Activated naive CD4-positive, alpha-beta T cell treated with anti-CD3 and anti-CD28 coated beads, Interleukin-2, amount 10 ng/mL, durations not matched to agents 7 days and 5 days (primary cell): ENCODE data around the gene ZNF337.
A peak's percentile ranks its signal among the peaks of the same experiment; 100 is the strongest.
"Not testable (repeated sequence)": the region's sequence is repeated elsewhere in the genome, so short reads cannot be mapped to it uniquely, and the experiment has no call there.

ENCODE experiments used
- CTCF ChIA-PET: fragments of 350-600 bp; sonication (Branson Sonifier 250); formaldehyde crosslinking; loops from one replicate; lab custom pipeline; 2021; ENCODE audit warnings: antibody characterized with exemption; lab: Charles Lee
- DNase-seq: peaks from one replicate; pipeline ENCODE4 v3.0.0-alpha.2; 2020
- H3K27ac Mint-ChIP-seq: one replicate; pipeline ENCODE4 v1.8.0; 2021; ENCODE audit warnings: mild to moderate bottlenecking, moderate library complexity, mixed read lengths
- H3K27me3 Mint-ChIP-seq: one replicate; pipeline ENCODE4 v1.8.0; 2021; ENCODE audit warnings: mild to moderate bottlenecking, mixed read lengths
- H3K36me3 Mint-ChIP-seq: one replicate; pipeline ENCODE4 v1.8.0; 2021; ENCODE audit warnings: mixed read lengths
- H3K4me1 Mint-ChIP-seq: one replicate; pipeline ENCODE4 v1.8.0; 2021; ENCODE audit warnings: mixed read lengths
- H3K4me3 Mint-ChIP-seq: one replicate; pipeline ENCODE4 v1.8.0; 2021; ENCODE audit warnings: mild to moderate bottlenecking, moderate library complexity, mixed read lengths
- H3K9me3 Mint-ChIP-seq: one replicate; pipeline ENCODE4 v1.8.0; 2021; ENCODE audit warnings: mixed read lengths

ZNF337 gene

GRCh38 chr20:25707695-25708094 lies 11.0 kb upstream of the ZNF337 start:
- Mint-ChIP-seq H3K36me3 (peaks cover 49% of the 10 kb centered on the region), H3K27me3 (peaks cover 4% of the 10 kb centered on the region), H3K27ac (no peak overlapping the region), H3K9me3 (peaks cover 48% of the 10 kb centered on the region), H3K4me1 (peaks cover 33% of the 10 kb centered on the region), H3K4me3 (no peak overlapping the region)
- CTCF ChIA-PET: interaction anchor here (0.7 kb wide), 1 partner anchor 644 kb away, joined by 3 read pairs; no protein-coding TSS in a partner anchor
- DNase-seq: no peak

DNA sequence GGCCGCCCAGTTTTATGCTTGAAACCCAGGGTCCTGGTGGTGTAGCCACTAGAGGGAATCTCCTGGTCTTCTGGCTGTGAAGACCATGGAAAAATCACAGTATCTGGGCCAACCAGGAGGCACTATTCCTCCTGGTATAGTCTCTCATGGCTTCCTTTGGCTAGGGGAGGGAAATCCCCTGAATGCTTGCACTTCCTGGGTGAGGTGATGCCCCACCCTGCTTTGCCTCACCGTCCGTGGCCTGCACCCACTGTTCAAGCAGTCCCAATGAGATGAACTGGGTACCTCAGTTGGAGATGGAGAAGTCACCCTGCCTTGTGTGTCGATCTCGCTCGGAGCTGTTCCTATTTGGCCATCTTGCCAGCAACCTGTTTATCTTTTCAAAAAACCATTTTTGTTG lies 10.1 kb upstream of the ZNF337 start:
- H3K27ac Mint-ChIP-seq: peak overlapping the region; percentile 65
- H3K9me3 Mint-ChIP-seq: peaks cover 48% of the 10 kb centered on the region
- no peak overlapping the region for H3K4me3 Mint-ChIP-seq
- CTCF ChIA-PET: no interaction called here
- peak; percentile 51 for DNase-seq
- peaks cover 33% of the 10 kb centered on the region for H3K4me1 Mint-ChIP-seq
- peaks cover 47% of the 10 kb centered on the region for H3K36me3 Mint-ChIP-seq
- peaks cover 4% of the 10 kb centered on the region for H3K27me3 Mint-ChIP-seq

- peaks cover 43% of the 10 kb centered on the region for H3K9me3 Mint-ChIP-seq
- no peak overlapping the region for H3K27ac Mint-ChIP-seq
- CTCF ChIA-PET: no interaction called here
- no peak overlapping the region for H3K4me3 Mint-ChIP-seq
- peaks cover 40% of the 10 kb centered on the region for H3K36me3 Mint-ChIP-seq
- peak; percentile 14 for DNase-seq
- H3K27me3 Mint-ChIP-seq: peaks cover 4% of the 10 kb centered on the region
- peaks cover 33% of the 10 kb centered on the region for H3K4me1 Mint-ChIP-seq
Measured at GRCh38 chr20:25705830-25706351, 9.2 kb upstream of the ZNF337 start.

GRCh38 chr20:25704303-25704702 lies 7.7 kb upstream of the ZNF337 start:
- CTCF ChIA-PET, H3K27ac Mint-ChIP-seq, H3K27me3 Mint-ChIP-seq, H3K4me3 Mint-ChIP-seq, DNase-seq: not testable (repeated sequence)
- peaks cover 39% of the 10 kb centered on the region for H3K36me3 Mint-ChIP-seq
- H3K4me1 Mint-ChIP-seq: peaks cover 31% of the 10 kb centered on the region
- peaks cover 42% of the 10 kb centered on the region for H3K9me3 Mint-ChIP-seq

DNA sequence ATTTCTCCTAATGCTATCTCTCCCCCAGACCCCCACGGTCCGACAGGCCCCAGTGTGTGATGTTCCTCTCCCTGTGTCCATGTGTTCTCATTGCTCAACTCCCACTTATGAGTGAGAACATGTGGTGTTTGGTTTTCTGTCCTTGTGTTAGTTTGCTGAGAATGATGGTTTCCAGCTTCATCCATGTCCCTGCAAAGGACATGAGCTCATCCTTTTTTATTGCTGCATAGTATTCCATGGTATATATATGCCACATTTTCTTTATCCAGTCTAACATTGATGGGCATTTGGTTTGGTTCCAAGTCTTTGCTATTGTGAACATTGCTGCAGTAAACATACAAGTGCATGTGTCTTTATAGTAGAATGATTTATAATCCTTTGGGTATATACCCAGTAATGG lies 4.2 kb upstream of the ZNF337 start:
- Mint-ChIP-seq H3K4me1 (peaks cover 24% of the 10 kb centered on the region), H3K9me3 (peaks cover 38% of the 10 kb centered on the region), H3K36me3 (peaks cover 32% of the 10 kb centered on the region)
- H3K27ac Mint-ChIP-seq, H3K27me3 Mint-ChIP-seq, CTCF ChIA-PET, DNase-seq, H3K4me3 Mint-ChIP-seq: not testable (repeated sequence)

DNA sequence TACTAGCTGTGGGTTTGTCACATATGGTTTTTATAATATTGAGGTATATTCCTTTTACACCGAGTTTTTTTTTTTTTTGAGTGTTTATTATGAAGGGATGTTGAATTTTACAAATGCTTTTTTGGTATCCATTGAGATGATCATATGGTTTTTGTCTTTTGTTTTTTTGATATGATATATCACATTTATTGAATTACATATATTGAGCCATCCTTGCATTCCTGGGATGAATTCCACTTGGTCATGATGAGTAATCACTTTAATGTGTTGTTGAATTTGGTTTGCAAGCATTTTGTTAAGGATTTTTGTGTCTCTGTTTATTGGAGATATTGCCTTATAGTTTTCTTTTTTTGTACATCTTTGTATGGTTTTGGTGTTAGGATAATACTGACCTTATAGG lies 3.3 kb upstream of the ZNF337 start:
- H3K27ac Mint-ChIP-seq: no peak overlapping the region
- DNase-seq: no peak
- peaks cover 29% of the 10 kb centered on the region for H3K4me1 Mint-ChIP-seq
- peaks cover 27% of the 10 kb centered on the region for H3K36me3 Mint-ChIP-seq
- H3K4me3 Mint-ChIP-seq: no peak overlapping the region
- CTCF ChIA-PET: no interaction called here
- H3K9me3 Mint-ChIP-seq: peaks cover 32% of the 10 kb centered on the region
- peaks cover 4% of the 10 kb centered on the region for H3K27me3 Mint-ChIP-seq

DNA sequence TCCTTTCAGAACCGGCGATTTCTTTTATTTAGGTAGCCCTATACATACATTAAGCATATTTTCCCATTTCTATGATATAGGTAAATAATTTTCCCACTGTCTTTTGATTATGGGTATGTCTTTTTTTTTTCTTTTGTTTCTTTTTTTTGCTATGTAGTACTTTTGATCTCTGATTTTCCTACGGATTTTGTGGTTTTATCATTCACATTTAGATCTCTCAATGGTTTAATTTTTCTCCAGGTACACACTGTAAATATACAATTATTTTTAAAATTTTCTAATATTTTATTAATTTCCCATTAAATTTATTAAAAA lies 436 bp upstream of the ZNF337 start:
- peaks cover 18% of the 10 kb centered on the region for H3K9me3 Mint-ChIP-seq
- peak overlapping the region; percentile 92 for H3K27ac Mint-ChIP-seq
- H3K4me3 Mint-ChIP-seq: peak overlapping the region; percentile 94
- peaks cover 4% of the 10 kb centered on the region for H3K27me3 Mint-ChIP-seq
- DNase-seq: no peak
- peaks cover 28% of the 10 kb centered on the region for H3K36me3 Mint-ChIP-seq
- H3K4me1 Mint-ChIP-seq: peaks cover 41% of the 10 kb centered on the region
- CTCF ChIA-PET: no interaction called here

DNA sequence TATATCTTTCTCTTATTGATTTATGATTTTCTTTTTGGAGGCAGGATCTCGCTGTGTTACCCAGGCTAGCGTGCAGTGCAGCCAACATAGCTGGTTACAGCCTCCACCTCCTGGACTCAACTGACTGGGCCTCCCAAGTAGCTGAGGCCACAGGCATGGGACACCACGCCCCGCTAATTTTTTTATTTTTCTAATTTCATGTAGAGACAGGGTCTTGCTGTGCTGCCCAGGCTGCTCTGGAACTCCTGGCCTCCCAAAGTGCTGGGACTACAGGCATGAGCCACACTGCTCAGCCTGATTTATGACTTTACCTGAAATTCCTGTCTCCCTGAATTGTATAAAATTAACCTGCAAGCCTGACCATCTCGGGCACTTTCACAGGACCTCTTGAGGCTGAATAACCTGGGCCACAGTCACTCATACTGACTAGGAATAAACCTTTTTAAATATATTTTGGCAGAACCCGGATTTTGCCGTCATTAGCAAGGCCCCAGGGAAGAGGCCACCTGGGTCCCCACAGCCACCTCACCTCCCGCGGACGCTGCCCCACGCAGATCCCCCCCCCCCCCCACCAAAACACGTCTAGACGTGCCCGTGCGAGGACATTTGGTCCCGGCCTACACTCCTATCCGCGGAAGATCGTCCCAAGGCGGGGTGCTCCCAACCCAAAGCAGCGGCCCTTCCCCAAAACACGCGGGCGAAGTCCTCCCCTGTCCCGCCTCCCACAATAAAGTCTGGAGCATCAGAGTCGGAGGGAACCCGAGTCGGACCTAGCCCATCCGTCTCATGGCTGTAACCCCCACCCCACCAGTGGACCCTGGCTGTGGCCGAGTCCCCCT lies 902 bp downstream of the ZNF337 start:
- H3K4me3 Mint-ChIP-seq: peak overlapping the region; percentile 94
- CTCF ChIA-PET: no interaction called here
- H3K9me3 Mint-ChIP-seq: peaks cover 11% of the 10 kb centered on the region
- peaks cover 43% of the 10 kb centered on the region for H3K4me1 Mint-ChIP-seq
- DNase-seq: peak; percentile 39
- peaks cover 34% of the 10 kb centered on the region for H3K36me3 Mint-ChIP-seq
- H3K27ac Mint-ChIP-seq: peak overlapping the region; percentile 92
- H3K27me3 Mint-ChIP-seq: peaks cover 4% of the 10 kb centered on the region

DNA sequence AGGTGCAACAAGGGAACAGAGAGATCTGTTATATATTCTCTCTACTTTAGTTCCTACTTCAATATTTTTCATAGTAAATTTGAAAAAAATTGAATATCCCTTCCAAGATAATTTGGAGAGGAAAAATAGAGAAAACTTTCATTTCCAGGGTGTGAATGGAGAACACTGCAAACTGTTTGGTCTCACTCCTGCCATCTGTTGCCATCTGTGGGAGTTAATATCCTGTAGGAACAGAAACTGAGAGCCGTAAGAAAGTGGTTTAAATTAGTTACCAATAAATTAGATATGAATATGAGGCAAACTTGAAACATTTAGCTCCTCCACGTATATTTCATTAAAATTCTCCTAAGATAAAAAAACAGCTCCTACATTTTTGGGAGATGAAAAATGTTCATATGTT lies 4.2 kb downstream of the ZNF337 start:
- peaks cover 34% of the 10 kb centered on the region for H3K4me1 Mint-ChIP-seq
- CTCF ChIA-PET: no interaction called here
- H3K27ac Mint-ChIP-seq: no peak overlapping the region
- H3K9me3 Mint-ChIP-seq: no peaks in the 10 kb centered on the region
- no peak for DNase-seq
- H3K4me3 Mint-ChIP-seq: no peak overlapping the region
- H3K27me3 Mint-ChIP-seq: peaks cover 4% of the 10 kb centered on the region
- H3K36me3 Mint-ChIP-seq: peaks cover 30% of the 10 kb centered on the region

DNA sequence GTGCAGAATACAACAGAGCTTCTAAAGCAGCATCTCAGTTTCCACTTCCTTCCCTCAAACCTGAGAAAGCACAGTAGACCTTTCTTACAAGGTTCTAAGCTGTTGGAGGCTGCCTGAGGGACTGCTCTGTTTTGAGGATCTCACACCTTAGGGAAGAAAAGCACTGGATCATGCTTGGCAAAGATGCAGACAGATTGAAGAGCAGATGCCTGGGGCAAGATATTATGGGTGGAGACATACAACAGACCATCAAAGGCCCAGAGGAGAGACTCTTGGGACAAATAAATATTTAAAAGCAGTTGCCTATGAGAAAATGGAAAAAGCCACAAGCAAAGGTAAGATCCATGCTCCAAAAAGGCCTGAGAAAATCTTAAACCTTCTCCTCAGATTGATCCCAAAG lies 6.2 kb downstream of the ZNF337 start:
- CTCF ChIA-PET: no interaction called here
- Mint-ChIP-seq H3K9me3 (no peaks in the 10 kb centered on the region), H3K36me3 (peaks cover 30% of the 10 kb centered on the region), H3K4me3 (no peak overlapping the region), H3K27me3 (no peaks in the 10 kb centered on the region), H3K27ac (no peak overlapping the region), H3K4me1 (peaks cover 23% of the 10 kb centered on the region)
- no peak for DNase-seq

- no peak for DNase-seq
- CTCF ChIA-PET: no interaction called here
- Mint-ChIP-seq H3K36me3 (peaks cover 42% of the 10 kb centered on the region), H3K4me1 (peaks cover 9% of the 10 kb centered on the region), H3K4me3 (no peak overlapping the region), H3K9me3 (no peaks in the 10 kb centered on the region), H3K27ac (peak overlapping the region; percentile 35), H3K27me3 (no peaks in the 10 kb centered on the region)
Measured at GRCh38 chr20:25686081-25687067, 10.3 kb downstream of the ZNF337 start.

GRCh38 chr20:25685276-25686080 lies 11.2 kb downstream of the ZNF337 start:
- CTCF ChIA-PET: no interaction called here
- no peak overlapping the region for H3K27ac Mint-ChIP-seq
- DNase-seq: no peak
- no peaks in the 10 kb centered on the region for H3K27me3 Mint-ChIP-seq
- no peaks in the 10 kb centered on the region for H3K9me3 Mint-ChIP-seq
- no peak overlapping the region for H3K4me3 Mint-ChIP-seq
- H3K4me1 Mint-ChIP-seq: peaks cover 7% of the 10 kb centered on the region
- peaks cover 44% of the 10 kb centered on the region for H3K36me3 Mint-ChIP-seq

DNA sequence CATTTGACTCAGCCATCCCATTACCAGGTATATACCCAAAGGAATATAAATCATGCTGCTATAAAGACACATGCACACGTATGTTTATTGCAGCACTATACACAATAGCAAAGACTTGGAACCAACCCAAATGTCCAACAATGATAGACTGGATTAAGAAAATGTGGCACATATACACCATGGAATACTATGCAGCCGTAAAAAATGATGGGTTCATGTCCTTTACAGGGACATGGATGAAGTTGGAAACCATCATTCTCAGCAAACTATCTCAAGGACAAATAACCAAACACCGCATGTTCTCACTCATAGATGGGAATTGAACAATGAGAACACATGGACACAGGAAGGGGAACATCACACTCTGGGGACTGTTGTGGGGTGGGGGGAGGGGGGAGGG lies 12.8 kb downstream of the ZNF337 start:
- H3K27ac Mint-ChIP-seq, H3K4me1 Mint-ChIP-seq, H3K4me3 Mint-ChIP-seq, H3K27me3 Mint-ChIP-seq, DNase-seq, CTCF ChIA-PET, H3K9me3 Mint-ChIP-seq: not testable (repeated sequence)
- peaks cover 42% of the 10 kb centered on the region for H3K36me3 Mint-ChIP-seq

DNA sequence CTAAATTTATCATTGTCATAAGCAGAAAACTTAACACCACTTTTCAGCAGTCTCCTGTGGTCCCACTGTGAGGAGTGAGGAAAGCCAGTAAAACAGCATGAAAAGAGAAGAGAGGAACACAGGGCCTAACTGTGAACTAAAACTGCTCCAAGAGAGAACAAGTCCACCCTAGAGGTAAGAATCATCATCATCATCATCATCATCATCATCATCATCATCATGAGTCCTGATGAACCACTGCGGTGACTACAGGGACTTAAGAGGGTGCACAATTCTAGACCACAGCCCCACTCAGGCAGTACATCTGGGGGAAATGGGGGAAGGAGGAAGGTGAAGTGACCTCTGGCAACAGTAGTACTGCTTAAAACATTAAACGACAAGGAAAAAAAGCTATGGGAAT lies 13.6 kb downstream of the ZNF337 start:
- peaks cover 3% of the 10 kb centered on the region for H3K4me1 Mint-ChIP-seq
- H3K27ac Mint-ChIP-seq: no peak overlapping the region
- H3K9me3 Mint-ChIP-seq: no peaks in the 10 kb centered on the region
- H3K27me3 Mint-ChIP-seq: no peaks in the 10 kb centered on the region
- CTCF ChIA-PET: no interaction called here
- peaks cover 50% of the 10 kb centered on the region for H3K36me3 Mint-ChIP-seq
- DNase-seq: no peak
- H3K4me3 Mint-ChIP-seq: no peak overlapping the region
